AG04450 (cell line): Measurements from ENCODE around the gene CD300LF. TPM values are rescaled to one million over a fixed set of nuclear protein-coding genes. Genes with fewer than 3 reads are reported as not detected.

Experiments
- CTCF ChIA-PET: fragments of 300-600, 350-600 bp; formaldehyde crosslinking; extraction: SDS; loops from one replicate; lab custom pipeline; 2022; ENCODE audit warnings: antibody characterized with exemption, inconsistent platforms; lab: Charles Lee
- POLR2A ChIA-PET: fragments of 350-600 bp; formaldehyde crosslinking; extraction: SDS; loops from one replicate; lab custom pipeline; 2021; ENCODE audit warnings: antibody characterized with exemption, inconsistent platforms; lab: Yijun Ruan, JAX
- DNase-seq: peaks from one replicate; pipeline ENCODE4 v3.0.0-alpha.2; 2011; ENCODE audit warnings: low read depth, low spot score
- H3K27ac ChIP-seq: one replicate; pipeline ENCODE4 v1.5.1; 2012; ENCODE audit warnings: low read depth, low read length, control low read depth
- H3K27me3 ChIP-seq: one replicate; pipeline ENCODE4 v1.6.0; 2012; ENCODE audit warnings: low read length; ENCODE audit not compliant: control insufficient read depth, insufficient read depth
- H3K4me3 ChIP-seq: 2 replicates; pipeline ENCODE4 v1.5.1; 2011; ENCODE audit warnings: mild to moderate bottlenecking, low read depth, low read length, control low read depth
- H3K9me3 ChIP-seq: 2 replicates; pipeline ENCODE4 v1.5.1; 2012; ENCODE audit warnings: low read length; ENCODE audit not compliant: control insufficient read depth, insufficient read depth
- polyA plus RNA-seq: library from polyadenylated mRNA; depleted of rRNA; stranded (reverse); fragments of >200 nt; gene quantifications from 2 replicates; pipeline ENCODE4 v1.2.3, GENCODE V29; 2011
- TF ChIP-seq, protein P1 (sequence below): IDR thresholded peaks from 2 replicates; pipeline ENCODE4 v1.5.1; 2011; ENCODE audit warnings: low read depth, low read length, control low read depth, inconsistent platforms

The CD300LF gene
- polyA plus RNA-seq, 1 experiment: not detected

GRCh38 chr17:74750327-74751069 is 37.8 kb upstream of the CD300LF start:
- TF ChIP-seq, protein P1, sequence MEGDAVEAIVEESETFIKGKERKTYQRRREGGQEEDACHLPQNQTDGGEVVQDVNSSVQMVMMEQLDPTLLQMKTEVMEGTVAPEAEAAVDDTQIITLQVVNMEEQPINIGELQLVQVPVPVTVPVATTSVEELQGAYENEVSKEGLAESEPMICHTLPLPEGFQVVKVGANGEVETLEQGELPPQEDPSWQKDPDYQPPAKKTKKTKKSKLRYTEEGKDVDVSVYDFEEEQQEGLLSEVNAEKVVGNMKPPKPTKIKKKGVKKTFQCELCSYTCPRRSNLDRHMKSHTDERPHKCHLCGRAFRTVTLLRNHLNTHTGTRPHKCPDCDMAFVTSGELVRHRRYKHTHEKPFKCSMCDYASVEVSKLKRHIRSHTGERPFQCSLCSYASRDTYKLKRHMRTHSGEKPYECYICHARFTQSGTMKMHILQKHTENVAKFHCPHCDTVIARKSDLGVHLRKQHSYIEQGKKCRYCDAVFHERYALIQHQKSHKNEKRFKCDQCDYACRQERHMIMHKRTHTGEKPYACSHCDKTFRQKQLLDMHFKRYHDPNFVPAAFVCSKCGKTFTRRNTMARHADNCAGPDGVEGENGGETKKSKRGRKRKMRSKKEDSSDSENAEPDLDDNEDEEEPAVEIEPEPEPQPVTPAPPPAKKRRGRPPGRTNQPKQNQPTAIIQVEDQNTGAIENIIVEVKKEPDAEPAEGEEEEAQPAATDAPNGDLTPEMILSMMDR: no peak
- peaks cover 4% of the 10 kb centered on the region for H3K27me3 ChIP-seq
- H3K9me3 ChIP-seq: no peaks in the 10 kb centered on the region; the same call in 1 of the 2 replicates
- ChIA-PET CTCF (interaction anchor here (0.8 to 2.0 kb wide), 5 partner anchors 10 to 112 kb away, joined by 4 to 9 read pairs (median 4); no protein-coding TSS in a partner anchor), POLR2A (no interaction called here)
- H3K27ac ChIP-seq: no peak overlapping the region
- no peak for DNase-seq
- H3K4me3 ChIP-seq: peak overlapping the region; percentile 70

DNA sequence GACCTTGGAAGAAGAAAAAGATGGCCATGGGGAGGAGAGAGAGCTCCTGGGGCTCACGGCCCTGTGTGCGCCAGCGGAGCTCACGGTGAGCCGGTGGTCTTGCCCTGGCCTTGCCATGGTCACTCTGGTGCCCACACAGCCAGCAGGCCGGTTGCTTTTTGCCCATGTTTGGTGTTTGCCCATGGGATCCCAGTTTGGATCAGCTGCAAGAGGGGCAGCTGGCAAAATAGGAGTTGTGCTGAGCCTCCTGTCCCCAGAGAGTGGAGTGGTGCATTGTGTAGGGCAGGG is 37.3 kb upstream of the CD300LF start:
- TF ChIP-seq, protein P1: no peak
- POLR2A ChIA-PET: no interaction called here
- peak overlapping the region; percentile 70 for H3K4me3 ChIP-seq

DNA sequence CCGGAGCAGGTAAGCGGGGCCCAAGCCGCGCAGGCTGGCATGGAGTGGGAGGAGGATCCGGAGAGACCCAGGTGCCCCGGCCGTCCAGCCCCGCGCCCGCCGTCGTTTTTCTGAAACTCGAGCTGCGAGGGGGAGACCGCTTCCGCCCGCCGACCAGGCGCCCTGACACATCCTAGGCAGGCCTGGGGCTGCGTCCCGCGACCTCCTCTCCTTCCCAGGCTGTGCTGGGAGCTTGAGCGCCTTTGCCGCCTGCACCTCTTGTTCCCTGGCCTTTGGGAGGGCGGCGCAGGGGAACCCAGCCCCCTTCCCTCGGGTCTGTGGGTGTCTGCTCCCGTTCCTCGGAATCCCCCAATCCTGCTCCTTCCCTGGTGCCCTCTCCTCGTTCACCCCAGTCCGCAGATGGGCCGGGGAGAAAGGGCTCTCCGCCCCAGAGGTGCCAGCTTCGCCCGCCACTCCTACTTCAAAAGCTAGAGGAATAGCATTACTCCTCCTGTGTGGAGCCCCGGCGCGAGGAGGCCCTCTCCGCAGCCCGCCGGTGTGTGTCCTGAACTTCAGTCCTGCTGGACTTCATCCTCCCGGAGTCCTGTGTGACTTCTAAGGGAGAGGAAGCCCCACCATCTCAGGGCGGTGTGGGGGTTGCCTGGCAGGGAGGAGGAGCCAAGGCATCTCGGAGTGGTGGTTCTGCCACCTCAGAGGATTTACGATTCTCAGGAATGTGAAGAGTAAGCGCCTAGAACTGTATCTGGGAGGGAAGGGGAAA is 36.7 kb upstream of the CD300LF start:
- no peaks in the 10 kb centered on the region; the same call in 1 of the 2 replicates for H3K9me3 ChIP-seq
- ChIA-PET CTCF (interaction anchor here (0.7 to 2.0 kb wide), 7 partner anchors 11 to 113 kb away, joined by 3 to 9 read pairs (median 4); no protein-coding TSS in a partner anchor), POLR2A (interaction anchor here (0.6 to 1.0 kb wide), 2 partner anchors 11 to 27 kb away, joined by 3 read pairs; partner anchors contain the start of gene NAT9)
- H3K27me3 ChIP-seq: peaks cover 4% of the 10 kb centered on the region
- DNase-seq: no peak
- peak overlapping the region; percentile 11 for H3K27ac ChIP-seq
- TF ChIP-seq, protein P1: no peak
- H3K4me3 ChIP-seq: peak overlapping the region; percentile 70

More for the DNA sequence above, 37.3 kb upstream of the CD300LF start:
- no peaks in the 10 kb centered on the region; the same call in 1 of the 2 replicates for H3K9me3 ChIP-seq
- CTCF ChIA-PET: interaction anchor here (0.8 to 2.0 kb wide), 5 partner anchors 10 to 113 kb away, joined by 4 to 9 read pairs (median 4); no protein-coding TSS in a partner anchor
- no peak overlapping the region for H3K27ac ChIP-seq
- peaks cover 4% of the 10 kb centered on the region for H3K27me3 ChIP-seq
- DNase-seq: no peak

DNA sequence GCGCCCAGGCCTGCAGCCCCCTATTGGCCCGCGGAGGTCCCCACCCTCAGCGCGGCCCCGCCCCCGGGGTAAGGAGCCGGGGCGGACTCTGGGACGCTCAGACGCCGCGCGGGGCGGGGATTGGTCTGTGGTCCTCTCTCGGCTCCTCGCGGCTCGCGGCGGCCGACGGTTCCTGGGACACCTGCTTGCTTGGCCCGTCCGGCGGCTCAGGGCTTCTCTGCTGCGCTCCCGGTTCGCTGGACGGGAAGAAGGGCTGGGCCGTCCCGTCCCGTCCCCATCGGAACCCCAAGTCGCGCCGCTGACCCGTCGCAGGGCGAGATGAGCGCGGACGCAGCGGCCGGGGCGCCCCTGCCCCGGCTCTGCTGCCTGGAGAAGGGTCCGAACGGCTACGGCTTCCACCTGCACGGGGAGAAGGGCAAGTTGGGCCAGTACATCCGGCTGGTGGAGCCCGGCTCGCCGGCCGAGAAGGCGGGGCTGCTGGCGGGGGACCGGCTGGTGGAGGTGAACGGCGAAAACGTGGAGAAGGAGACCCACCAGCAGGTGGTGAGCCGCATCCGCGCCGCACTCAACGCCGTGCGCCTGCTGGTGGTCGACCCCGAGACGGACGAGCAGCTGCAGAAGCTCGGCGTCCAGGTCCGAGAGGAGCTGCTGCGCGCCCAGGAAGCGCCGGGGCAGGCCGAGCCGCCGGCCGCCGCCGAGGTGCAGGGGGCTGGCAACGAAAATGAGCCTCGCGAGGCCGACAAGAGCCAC is 36.0 kb upstream of the CD300LF start, which contains the start of gene NHERF1:
Gene NHERF1 (plus strand): TSS at position 100 of the 750 bp plus-strand sequence. CDS start 219 bp downstream, at position 319.
- CTCF ChIA-PET: interaction anchor here (0.7 to 1.6 kb wide), 4 partner anchors 22 to 114 kb away, joined by 3 to 9 read pairs (median 4); no protein-coding TSS in a partner anchor
- H3K27me3 ChIP-seq: peaks cover 4% of the 10 kb centered on the region
- no peaks in the 10 kb centered on the region; the same call in 1 of the 2 replicates for H3K9me3 ChIP-seq
- TF ChIP-seq, protein P1: 0 out of 2 replicates have a peak, but pooled peaks have one; percentile 12
- peak within 1 kb of the TSS; percentile 70 for H3K4me3 ChIP-seq
- POLR2A ChIA-PET: interaction anchor here (0.6 to 1.0 kb wide), 2 partner anchors 11 to 28 kb away, joined by 3 read pairs; partner anchors contain the start of gene NAT9
- DNase-seq: peak; percentile 67
- H3K27ac ChIP-seq: no peak within 1 kb of the TSS
